Left ventricle myocardium inferior (tissue), 1 donor: Measurements from ENCODE around the gene SMAD7. TPM values are rescaled to one million over a fixed set of nuclear protein-coding genes. Genes with fewer than 3 reads are reported as not detected.

Experiments used
- DNase-seq: peaks from one replicate; pipeline ENCODE4 v3.0.0-alpha.2; 2020
- H3K27ac ChIP-seq: fragments of 200-600 bp; replicated peaks from 2 replicates; pipeline ENCODE4 v1.8.0; 2021
- H3K27me3 ChIP-seq: fragments of 200-600 bp; 2 replicates; pipeline ENCODE4 v1.8.0; 2021; ENCODE audit warnings: low read depth
- H3K36me3 ChIP-seq: fragments of 200-600 bp; 2 replicates; pipeline ENCODE4 v1.8.0; 2021
- H3K4me1 ChIP-seq: fragments of 200-600 bp; 2 replicates; pipeline ENCODE4 v1.8.0; 2021
- H3K4me3 ChIP-seq: fragments of 200-600 bp; 2 replicates; pipeline ENCODE4 v1.8.0; 2021; ENCODE audit warnings: mild to moderate bottlenecking, moderate library complexity
- H3K9me3 ChIP-seq: fragments of 200-600 bp; replicated peaks from 2 replicates; pipeline ENCODE4 v1.8.0; 2021
- CTCF ChIP-seq: fragments of 200-600 bp; IDR thresholded peaks from 2 replicates; pipeline ENCODE4 v1.8.0; 2021; ENCODE audit warnings: antibody characterized with exemption, mild to moderate bottlenecking, borderline replicate concordance
- intact Hi-C: fragments of 100-400 bp; cut with micrococcal nuclease; formaldehyde crosslinking; loops from one replicate; pipeline ENCODE4 v1.11.0; 2022
- total RNA-seq: library from RNA; stranded (reverse); fragmentation: NEBNext Ultra II Directional; extraction: Animal tissue kit (Norgen Biotek cat#: 25700); gene quantifications from one replicate; pipeline ENCODE4 v1.2.1, GENCODE V29; 2021
- donor health status: DM: no; HTN: yes; CAD: no; lungs with severe emphysema.

The SMAD7 gene
- total RNA-seq, 1 donor from 2014 or later, result 19.3 TPM

DNA sequence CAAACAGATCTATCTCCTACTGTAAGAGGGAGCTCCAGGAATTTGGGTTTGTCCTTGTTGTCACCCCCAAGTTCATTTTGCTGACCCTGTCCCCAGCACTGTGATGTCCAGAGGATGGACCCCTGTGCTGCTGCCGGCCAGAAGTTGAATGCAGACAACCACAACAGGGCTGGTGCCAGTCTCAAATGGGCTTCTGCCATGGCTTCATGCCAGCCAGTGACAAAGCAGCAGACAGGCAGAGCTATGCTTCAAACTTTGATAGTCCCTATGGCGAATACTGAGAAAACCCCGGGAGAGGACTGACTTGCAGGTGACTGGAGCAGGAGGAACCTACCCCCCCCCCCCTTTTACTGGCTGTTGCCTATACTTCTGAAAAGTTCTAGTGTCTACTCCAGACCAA lies 3.2 kb downstream of the SMAD7 start:
- no peaks in the 10 kb centered on the region for H3K27me3 ChIP-seq
- peaks cover 92% of the 10 kb centered on the region for H3K4me1 ChIP-seq
- DNase-seq, result peak; percentile 55
- H3K27ac ChIP-seq, result peak overlapping the region; percentile 100
- H3K9me3 ChIP-seq, result no peaks in the 10 kb centered on the region
- intact Hi-C loops, result loop anchor here (10.0 kb wide), 1 partner anchor 163 kb away; no protein-coding TSS in a partner anchor
- H3K4me3 ChIP-seq, result peak overlapping the region; percentile 94
- no peak for TF ChIP-seq CTCF
- peaks cover 4% of the 10 kb centered on the region for H3K36me3 ChIP-seq

DNA sequence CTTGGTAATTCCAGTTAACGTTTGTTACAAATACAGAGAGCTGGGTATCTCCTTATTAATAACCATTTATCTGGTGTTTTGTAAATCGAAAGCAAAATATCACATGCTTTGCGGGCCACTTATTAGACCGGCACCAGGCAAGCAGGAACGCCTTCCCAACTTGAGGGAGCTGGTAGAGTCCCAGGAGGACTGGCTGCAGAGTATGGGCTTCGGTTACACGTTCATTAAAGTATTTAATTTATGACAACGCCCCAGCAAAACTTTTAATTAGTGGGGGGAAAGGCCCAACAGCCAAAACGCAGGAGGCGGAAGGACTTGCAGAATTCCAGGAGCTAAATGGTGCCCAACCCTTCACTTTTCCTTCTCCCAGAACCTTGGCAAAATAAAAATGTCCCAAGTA lies 3.7 kb downstream of the SMAD7 start:
- intact Hi-C loops, result loop anchor here (10.0 kb wide), 1 partner anchor 162 kb away; no protein-coding TSS in a partner anchor
- Histone ChIP-seq H3K36me3 (peaks cover 5% of the 10 kb centered on the region), H3K27ac (peak overlapping the region; percentile 100), H3K4me1 (peaks cover 94% of the 10 kb centered on the region), H3K4me3 (peak overlapping the region; percentile 94), H3K27me3 (no peaks in the 10 kb centered on the region), H3K9me3 (no peaks in the 10 kb centered on the region)
- DNase-seq, result no peak
- TF ChIP-seq CTCF, result no peak

DNA sequence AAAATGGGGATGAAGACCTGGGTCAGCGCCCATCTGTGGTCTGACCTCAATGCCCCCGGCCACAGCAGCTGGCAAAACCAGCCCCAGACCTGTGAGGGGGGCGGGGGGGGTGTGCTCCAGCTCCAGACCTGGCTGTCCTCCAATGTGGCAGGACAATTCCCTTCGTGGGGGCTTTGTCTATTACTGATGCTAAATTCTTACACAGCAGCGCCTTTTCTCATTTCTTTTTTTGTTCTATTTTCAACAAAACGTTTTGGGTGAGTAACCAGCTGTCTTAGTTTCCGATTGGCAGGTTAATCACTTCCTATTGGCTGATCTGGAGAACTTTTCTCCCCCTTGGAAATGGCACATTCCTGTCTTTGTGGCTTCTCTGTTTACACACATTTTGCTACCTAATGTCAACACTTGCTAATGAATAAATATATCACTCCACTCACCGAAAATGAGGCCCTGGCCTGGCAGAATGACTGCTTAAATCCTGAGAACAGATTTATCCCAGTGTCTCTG lies 4.4 kb downstream of the SMAD7 start:
- TF ChIP-seq CTCF, result no peak
- Histone ChIP-seq H3K4me1 (peaks cover 97% of the 10 kb centered on the region), H3K27ac (peak overlapping the region; percentile 100), H3K4me3 (peak overlapping the region; percentile 94), H3K36me3 (peaks cover 12% of the 10 kb centered on the region), H3K27me3 (no peaks in the 10 kb centered on the region), H3K9me3 (no peaks in the 10 kb centered on the region)
- intact Hi-C loops, result loop anchor here (10.0 kb wide), 1 partner anchor 162 kb away; no protein-coding TSS in a partner anchor
- no peak for DNase-seq

DNA sequence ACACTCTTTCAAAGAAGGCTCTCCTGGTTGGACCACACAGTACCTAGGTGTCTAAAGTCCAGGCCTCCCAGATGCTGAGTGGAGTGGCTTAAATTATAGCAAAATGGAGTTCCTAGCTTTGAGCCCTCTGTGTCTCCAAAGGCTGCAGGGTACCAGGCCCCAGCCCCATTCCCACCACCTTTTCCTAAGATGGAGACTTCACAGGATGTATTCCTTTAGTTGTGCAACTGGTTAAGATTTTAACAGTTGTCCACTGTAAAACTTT lies 4.9 kb downstream of the SMAD7 start:
- Histone ChIP-seq H3K36me3 (peaks cover 17% of the 10 kb centered on the region), H3K27me3 (no peaks in the 10 kb centered on the region), H3K9me3 (no peaks in the 10 kb centered on the region), H3K27ac (peak overlapping the region; percentile 100), H3K4me3 (peak overlapping the region; percentile 94), H3K4me1 (peaks cover 97% of the 10 kb centered on the region)
- DNase-seq, result no peak
- intact Hi-C loops, result loop anchor here (10.0 kb wide), 1 partner anchor 161 kb away; no protein-coding TSS in a partner anchor
- no peak for TF ChIP-seq CTCF

DNA sequence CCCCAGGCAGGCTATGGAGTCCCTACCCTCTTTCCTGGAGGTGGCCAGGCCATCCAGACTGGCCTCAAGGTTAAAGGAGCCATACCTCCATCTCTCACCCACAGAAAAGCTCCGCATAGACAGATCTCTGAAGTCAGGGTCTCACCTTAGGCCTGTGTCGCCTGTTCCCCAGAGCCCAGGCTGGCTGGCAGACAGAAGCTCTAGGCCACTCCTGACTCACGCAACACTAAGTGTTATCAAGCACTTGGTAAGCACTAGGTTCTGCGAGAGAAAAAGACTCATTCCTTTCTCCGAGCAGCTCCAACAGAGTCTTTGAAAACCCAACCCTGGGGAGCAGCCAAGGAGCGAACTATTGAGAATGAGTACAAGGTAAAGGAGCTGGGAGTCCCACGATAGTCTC lies 6.1 kb downstream of the SMAD7 start:
- peaks cover 100% of the 10 kb centered on the region for H3K4me1 ChIP-seq
- H3K27ac ChIP-seq, result peak overlapping the region; percentile 100
- H3K36me3 ChIP-seq, result peaks cover 19% of the 10 kb centered on the region
- no peak for TF ChIP-seq CTCF
- H3K4me3 ChIP-seq, result peak overlapping the region; percentile 94
- no peak for DNase-seq
- no peaks in the 10 kb centered on the region for H3K27me3 ChIP-seq
- H3K9me3 ChIP-seq, result no peaks in the 10 kb centered on the region
- intact Hi-C loops, result loop anchor here (10.0 kb wide), 1 partner anchor 160 kb away; no protein-coding TSS in a partner anchor
